ENCODE data around the gene CELF1. TPM values are rescaled to one million over a fixed set of nuclear protein-coding genes. Genes with fewer than 3 reads are reported as not detected.

The CELF1 gene
- total and polyA plus RNA-seq, 2 of the 13 experiments (the other 11 are each of a cell fraction or from before 2014, with no cell fraction given), result 69.0 to 80.1 TPM

- TF ChIP-seq, protein P1, sequence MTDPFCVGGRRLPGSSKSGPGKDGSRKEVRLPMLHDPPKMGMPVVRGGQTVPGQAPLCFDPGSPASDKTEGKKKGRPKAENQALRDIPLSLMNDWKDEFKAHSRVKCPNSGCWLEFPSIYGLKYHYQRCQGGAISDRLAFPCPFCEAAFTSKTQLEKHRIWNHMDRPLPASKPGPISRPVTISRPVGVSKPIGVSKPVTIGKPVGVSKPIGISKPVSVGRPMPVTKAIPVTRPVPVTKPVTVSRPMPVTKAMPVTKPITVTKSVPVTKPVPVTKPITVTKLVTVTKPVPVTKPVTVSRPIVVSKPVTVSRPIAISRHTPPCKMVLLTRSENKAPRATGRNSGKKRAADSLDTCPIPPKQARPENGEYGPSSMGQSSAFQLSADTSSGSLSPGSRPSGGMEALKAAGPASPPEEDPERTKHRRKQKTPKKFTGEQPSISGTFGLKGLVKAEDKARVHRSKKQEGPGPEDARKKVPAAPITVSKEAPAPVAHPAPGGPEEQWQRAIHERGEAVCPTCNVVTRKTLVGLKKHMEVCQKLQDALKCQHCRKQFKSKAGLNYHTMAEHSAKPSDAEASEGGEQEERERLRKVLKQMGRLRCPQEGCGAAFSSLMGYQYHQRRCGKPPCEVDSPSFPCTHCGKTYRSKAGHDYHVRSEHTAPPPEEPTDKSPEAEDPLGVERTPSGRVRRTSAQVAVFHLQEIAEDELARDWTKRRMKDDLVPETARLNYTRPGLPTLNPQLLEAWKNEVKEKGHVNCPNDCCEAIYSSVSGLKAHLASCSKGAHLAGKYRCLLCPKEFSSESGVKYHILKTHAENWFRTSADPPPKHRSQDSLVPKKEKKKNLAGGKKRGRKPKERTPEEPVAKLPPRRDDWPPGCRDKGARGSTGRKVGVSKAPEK (CRISPR knock-in tag; IDR thresholded peaks at IDR 0.05; ENCODE audit: borderline replicate concordance), result no peak
- TF ChIP-seq YY1 (IDR thresholded peaks at IDR 0.05; ENCODE audit: insufficient read depth, insufficient replicate concordance, low read depth, low read length) (no peak), POLR2A (IDR thresholded peaks at IDR 0.05; ENCODE audit: insufficient read depth in 1 of 2, low read depth in 2 of 2, low read length in 2 of 2) (peak in 1 of 2 experiments; percentile 33; a peak in 3 of 4 replicates), ARNT (IDR thresholded peaks at IDR 0.05) (no peak), SMAD1 (CRISPR knock-in tag; IDR thresholded peaks at IDR 0.05; ENCODE audit: borderline replicate concordance, low read depth) (no peak)
Observed at GRCh38 chr11:47418454-47419259, 134.3 kb downstream of the CELF1 start (continued).

- no peaks in the 10 kb centered on the region for H3K79me2 ChIP-seq (ENCODE audit: insufficient read depth, low read length)
- no peaks in the 10 kb centered on the region for H4K20me1 ChIP-seq (ENCODE audit: insufficient read depth, low read length)
- no peaks in the 10 kb centered on the region for H3K4me1 ChIP-seq (ENCODE audit: insufficient read depth, low read length)
- H3K4me3 ChIP-seq (replicated peaks in 1 of 3; ENCODE audit: insufficient read depth in 1 of 3, low read depth in 2 of 3, low read length in 3 of 3), result no peak overlapping the region
- no peak overlapping the region for H3K9ac ChIP-seq (ENCODE audit: insufficient read depth, low read depth, low read length)
- ChIA-PET CTCF (ENCODE audit: low intra/inter-chr PET ratio, low total read pairs) (no interaction called here), POLR2A (interaction anchor here (1.4 to 1.9 kb wide), 4 partner anchors 9 to 20 kb away, joined by 3 to 11 read pairs (median 5); partner anchors contain the start of genes PSMC3 and SLC39A13)
- FAIRE-seq (no peak), ATAC-seq (no peak), DNase-seq (ENCODE audit: low spot score) (no peak)
- H3K27me3 ChIP-seq (ENCODE audit: control insufficient read depth in 1 of 2, insufficient read depth in 2 of 2, low read length in 2 of 2), result no peaks in the 10 kb centered on the region
- no peaks in the 10 kb centered on the region for H3K9me3 ChIP-seq (ENCODE audit: low read length)
- no peak overlapping the region for H3K4me2 ChIP-seq (ENCODE audit: low read depth, low read length)
- intact Hi-C loops (cut with micrococcal nuclease; ENCODE audit: unreplicated experiment), result no loop called here
- H3K36me3 ChIP-seq (replicated peaks in 1 of 2; ENCODE audit: control insufficient read depth in 1 of 2, insufficient read depth in 2 of 2, low read length in 2 of 2), result peaks cover 33 to 45% of the 10 kb centered on the region in 2 experiments; a peak in 4 of 5 replicates
- H2AFZ ChIP-seq (ENCODE audit: low read length), result no peak overlapping the region
- WGBS (ENCODE audit: low lambda C conversion rate), result 96% methylated on average over 4 of the region's 6 CpGs
- BruUV-seq (replicated peaks), result no TSS peak
- no peak for TF ChIP-seq CEBPB (IDR thresholded peaks at IDR 0.05; ENCODE audit: borderline replicate concordance, low read depth, low read length)
- no peak for TF ChIP-seq MYC (CRISPR knock-in tag; IDR thresholded peaks at IDR 0.05; ENCODE audit: borderline replicate concordance)
- peak; percentile 88 for TF ChIP-seq AGO2 (optimal IDR thresholded peaks at IDR 0.05; ENCODE audit: low read depth, low read length)
- TF ChIP-seq POLR2A (IDR thresholded peaks at IDR 0.05; ENCODE audit: insufficient read depth in 1 of 2, low read depth in 2 of 2, low read length in 2 of 2), result 0 out of 4 replicates have a peak, but pooled peaks of 1 of the 2 experiments have one; percentile 2
- TF ChIP-seq TBX3 (IDR thresholded peaks at IDR 0.05; ENCODE audit: borderline replicate concordance), result no peak
- peak; percentile 36 for TF ChIP-seq POLR2G (IDR thresholded peaks at IDR 0.05; ENCODE audit: low read depth, low read length)
- H3K27ac ChIP-seq (ENCODE audit: extremely low read length, insufficient read depth, low read length), result no peak overlapping the region
- in situ Hi-C loops (cut with HindIII; ENCODE audit: extremely low pct_ligation_motif_present, low pct_unique_long_range_greater_than_20kb), result no loop called here
Observed at GRCh38 chr11:47417712-47418111, 135.2 kb downstream of the CELF1 start.
